LoVo (cell line): Measurements from ENCODE around the gene SERAC1.

Source experiments
- DNase-seq: peaks from one replicate; pipeline ENCODE4 v3.0.0-alpha.2; 2016; ENCODE audit warnings: low spot score

SERAC1 gene

DNA sequence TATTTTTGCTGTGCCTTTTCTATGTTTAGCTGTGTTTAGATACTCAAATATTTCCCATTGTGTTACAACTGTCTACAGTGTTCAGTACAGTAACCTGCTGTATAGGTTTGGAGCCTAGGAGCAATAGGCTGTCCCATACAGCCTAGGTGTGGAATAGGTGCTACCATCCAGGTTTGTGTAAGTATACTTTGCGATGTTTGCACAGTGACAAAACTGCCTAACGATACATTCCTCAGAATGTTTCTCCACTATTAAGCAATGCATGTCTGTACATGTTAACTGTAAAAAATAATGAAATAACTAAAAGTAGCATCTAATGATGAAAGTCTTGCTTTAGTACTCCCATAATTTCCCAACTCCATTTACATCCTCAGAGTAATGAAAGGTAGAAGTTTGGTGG lies 46.0 kb downstream of the SERAC1 start:
- peak; percentile 75 for DNase-seq

DNA sequence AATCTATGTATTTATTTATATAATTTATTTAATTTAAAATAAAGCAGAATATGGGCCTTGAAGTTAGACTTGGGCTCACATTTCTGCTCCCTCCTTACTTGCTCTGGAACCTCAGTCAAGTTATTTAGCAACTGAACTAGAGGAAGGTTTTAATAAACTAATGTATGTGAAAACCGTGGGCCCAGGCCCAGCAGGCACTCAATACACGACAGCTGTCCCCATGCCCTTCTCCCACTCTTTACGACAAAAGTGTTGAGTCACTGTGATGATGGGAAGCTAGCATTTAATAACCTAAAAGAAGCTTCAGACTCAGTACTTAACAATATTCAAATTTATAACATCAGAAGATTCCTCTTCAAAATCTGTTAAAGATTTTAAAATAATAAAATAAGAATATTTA lies 46.7 kb downstream of the SERAC1 start:
- no peak for DNase-seq

DNA sequence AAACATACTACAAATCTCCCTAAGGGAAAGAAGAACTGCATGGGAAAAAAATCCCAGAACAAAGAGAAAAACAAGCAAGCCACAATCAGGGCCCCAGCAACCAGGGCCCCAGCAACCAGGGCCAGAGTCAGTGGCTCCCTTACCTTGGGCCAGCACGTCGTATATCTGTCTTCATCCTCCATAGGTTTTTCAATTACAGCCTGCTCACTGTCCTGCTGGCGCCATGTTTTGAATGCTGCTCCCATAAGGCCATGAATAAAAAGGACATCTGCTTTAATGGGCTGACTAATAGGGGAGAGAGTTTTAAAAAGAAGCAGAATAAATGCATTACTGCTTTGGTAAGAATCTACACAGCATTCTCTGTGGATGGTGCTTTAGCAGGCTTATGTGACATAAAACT lies 49.2 kb downstream of the SERAC1 start:
- DNase-seq = no peak

DNA sequence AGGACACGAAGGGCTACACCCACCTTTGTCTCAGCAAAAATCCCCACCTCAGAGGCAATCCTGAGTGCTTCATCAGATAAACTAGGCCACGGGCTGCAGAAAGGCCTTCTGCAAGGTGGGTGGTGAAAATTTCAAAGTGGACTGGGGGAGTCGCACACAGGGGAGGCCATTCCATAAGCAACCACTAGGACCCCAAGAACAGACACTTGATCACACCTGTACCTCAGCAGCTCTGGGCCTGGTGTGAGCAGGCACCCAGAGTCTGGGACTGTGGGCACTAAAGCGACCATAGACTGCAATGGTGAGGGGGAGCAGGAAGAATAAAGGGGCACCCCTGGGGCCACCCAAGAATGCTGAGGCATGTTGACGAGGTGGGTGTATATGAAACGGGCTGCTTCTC lies 52.6 kb downstream of the SERAC1 start:
- no peak for DNase-seq

DNA sequence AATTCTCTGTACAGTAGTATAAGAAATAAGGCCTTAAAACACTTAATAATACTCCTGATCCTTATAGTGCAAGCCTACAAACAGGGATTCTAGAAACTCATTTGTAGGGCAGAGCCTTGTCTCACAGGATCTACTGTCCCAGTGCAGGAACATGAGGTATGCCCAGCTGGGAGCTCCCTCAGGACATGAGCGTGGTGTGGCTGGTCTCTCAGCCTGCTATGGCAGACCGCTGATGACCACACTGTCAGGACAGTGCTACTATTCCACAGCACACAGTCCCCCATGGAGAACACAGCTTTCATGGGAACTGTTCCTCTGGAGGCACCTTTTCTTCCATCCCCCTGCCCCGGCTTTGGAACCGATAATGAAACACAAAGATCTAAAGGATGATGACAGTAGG lies 53.0 kb downstream of the SERAC1 start:
- DNase-seq = no peak

DNA sequence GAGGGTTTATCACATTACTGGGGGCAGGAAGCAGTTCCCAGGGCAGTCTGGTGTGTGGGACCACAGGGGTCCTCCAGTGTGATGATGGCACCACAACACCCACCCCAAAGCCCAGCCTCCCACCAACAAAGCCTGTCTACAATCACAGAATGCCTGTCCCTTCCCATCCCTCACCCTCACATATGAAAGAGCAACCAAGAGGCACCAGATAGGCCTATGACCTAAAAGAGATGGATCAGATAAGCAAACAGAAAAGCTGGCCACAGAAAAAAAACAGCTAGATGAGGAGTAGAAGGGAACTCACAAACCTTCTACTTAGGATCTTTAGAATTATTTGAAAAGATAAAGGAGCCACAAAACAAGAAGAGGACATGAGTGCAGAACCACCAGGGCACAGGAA lies 54.3 kb downstream of the SERAC1 start:
- no peak for DNase-seq

DNA sequence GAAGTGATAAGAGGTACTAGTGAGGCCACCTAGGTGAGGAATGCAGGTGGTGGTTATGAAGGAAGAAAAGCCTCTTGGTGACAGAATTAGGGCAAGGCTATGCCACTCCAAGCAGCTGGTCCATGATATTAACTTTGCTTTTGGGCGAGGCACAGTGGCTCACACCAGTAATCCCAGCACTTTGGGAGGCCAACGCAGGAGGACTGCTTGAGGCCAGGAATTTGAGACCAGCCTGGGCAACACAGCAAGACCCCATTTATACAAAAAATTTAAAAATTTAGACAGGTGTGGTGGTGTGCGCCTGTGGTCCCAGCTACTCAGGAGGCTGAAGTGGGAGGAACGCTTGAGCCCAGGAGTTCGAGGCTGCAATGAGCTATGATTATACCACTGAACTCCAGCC lies 56.1 kb downstream of the SERAC1 start:
- DNase-seq = no peak

DNA sequence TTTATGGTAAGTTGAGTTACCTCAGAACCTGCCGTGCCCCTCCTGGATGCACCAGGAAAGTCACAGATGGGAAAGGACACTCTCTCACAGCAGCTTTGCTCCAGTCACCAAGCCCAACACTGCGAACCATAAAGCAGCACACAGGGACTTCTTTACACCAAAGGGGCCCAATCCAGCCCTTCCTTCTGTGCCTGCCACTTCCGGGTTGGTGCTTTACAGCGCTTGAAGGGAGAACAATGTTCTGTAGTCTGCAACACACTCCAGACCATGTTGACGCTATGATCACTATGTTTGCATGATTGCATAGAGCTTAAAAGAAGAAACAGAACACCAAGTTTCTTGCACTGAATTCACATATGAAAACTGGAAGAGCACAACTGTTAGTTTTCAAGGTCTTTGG lies 57.1 kb downstream of the SERAC1 start:
- DNase-seq = no peak

DNA sequence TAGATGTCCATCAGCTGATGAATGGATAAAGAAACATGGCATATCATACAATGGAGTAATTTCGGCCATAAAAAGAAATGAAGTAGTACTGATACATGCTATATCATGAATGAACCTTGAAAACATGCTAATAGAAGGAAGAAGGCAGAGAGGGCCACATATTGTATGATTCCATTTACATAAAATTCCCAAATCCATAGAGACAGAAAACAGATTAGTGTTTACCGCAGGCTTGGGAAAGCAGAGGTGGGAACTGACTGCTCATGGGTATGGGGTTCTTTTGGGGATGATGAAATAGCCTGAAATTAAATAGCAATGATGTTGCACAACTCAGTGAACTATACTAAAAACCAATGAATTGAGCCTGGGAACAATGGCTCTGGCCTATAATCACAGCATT lies 58.3 kb downstream of the SERAC1 start:
- no peak for DNase-seq

DNA sequence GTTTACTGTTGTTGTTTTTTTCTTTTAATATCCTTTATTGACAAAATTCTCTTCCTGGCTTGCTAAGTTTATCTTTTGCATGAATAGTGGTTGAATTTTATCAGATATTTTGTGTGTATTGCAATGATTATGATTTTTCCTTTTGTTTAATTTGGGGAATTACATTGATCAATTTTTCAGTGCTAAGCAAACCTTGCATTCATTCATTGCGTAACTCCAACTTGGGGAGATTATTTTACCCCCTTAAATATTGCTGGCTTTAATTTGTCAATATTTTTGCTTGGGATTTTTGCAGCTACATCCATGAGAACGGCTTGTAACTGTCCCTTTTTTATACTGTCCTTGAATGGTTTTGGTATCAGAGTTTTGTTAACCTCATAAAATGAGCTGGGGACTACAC lies 63.4 kb downstream of the SERAC1 start:
- DNase-seq = no peak

DNA sequence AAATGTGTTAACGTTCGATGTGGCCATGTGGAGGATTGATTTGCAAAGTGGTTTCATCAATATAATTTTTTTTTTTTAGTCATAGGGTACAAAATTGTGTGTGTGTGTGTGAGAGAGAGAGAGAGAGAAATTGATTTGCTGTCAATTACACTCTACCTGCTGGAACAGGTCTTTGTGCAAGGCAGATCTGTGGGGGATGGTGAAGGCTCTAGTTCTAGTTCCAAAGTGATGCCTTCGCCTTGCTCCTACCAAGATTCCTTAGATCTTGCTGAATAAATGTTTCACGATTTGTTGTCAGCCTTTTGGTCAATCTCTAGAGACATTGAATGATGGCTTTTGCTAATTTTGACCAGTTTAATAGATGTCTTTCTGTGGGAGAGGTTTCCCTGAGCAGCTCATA lies 64.8 kb downstream of the SERAC1 start:
- no peak for DNase-seq

DNA sequence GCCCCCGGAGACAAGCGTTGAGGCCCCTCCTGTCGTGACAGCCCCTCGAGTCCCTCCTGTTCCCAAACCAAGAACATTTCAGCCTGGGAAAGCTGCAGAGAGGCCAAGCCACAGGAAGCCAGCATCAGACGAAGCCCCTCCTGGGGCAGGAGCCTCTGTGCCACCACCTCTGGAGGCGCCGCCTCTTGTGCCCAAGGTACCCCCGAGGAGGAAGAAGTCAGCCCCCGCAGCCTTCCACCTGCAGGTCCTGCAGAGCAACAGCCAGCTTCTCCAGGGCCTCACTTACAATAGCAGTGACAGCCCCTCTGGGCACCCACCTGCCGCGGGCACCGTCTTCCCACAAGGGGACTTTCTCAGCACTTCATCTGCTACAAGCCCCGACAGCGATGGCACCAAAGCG lies 72.4 kb downstream of the SERAC1 start:
- DNase-seq = no peak

DNA sequence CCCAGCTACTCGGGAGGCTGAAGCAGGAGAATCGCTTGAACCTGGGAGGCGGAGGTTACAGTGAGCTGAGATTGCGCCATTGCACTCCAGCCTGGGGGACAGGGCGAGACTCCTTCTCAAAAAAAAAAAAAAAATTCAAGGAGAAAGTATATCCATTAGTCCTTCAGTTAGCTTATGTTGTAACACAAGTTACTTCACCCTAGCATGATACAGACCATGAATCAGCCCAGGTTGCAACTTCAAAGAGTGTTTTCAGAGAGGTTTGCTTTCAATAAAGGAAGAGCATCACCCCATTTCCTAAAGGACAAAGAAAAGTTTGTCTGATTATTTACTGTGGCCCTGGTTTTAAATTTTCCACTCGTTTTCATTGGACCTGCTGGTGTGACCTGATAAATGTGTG lies 73.0 kb downstream of the SERAC1 start:
- DNase-seq = no peak

DNA sequence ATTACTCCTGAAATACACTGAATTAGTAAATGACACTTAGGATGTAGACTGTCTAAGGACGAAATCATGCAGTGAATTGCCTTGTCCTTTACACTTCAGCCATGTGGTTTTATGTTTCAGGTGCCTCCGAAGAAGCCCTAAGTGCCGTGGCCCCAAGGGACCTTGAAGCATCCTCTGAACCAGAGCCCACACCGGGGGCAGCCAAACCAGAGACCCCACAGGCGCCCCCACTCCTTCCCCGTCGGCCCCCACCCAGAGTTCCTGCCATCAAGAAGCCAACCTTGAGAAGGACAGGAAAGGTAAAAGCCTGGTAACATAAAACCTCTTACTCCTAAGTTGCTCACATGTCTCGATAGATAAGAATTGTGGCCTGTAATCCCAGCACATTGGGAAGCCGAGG lies 75.3 kb downstream of the SERAC1 start:
- DNase-seq = no peak

DNA sequence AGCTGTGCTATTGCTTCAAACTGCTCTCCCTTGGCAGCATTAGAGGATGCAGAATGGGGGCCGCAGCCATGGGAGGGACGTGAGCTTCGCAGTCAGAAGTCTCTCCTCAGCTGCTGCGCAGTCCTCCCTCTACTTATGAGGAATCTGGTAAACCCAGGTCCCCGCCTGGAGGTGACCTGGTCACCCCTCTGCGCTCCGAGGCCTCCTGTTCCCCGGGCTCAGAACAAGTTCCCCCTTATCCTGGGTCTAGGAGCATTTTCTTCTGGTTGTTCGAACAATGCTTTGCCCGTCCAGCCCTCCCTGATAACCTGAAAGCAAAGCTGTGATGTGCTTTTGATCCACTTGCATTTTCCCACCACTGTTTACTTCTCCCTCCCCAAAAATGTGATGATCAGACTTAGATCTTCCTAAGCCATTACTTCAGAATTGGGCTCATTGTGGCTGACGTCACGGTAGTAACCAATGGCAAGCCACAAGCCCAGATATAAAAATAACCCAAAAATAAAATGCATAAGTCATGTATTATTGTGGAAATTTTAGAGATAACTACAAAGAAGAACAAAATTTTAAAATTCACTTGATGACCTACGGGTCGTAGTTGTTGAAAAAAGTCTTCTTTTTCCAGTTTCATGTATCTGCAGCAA lies 80.7 kb downstream of the SERAC1 start:
- no peak for DNase-seq

DNA sequence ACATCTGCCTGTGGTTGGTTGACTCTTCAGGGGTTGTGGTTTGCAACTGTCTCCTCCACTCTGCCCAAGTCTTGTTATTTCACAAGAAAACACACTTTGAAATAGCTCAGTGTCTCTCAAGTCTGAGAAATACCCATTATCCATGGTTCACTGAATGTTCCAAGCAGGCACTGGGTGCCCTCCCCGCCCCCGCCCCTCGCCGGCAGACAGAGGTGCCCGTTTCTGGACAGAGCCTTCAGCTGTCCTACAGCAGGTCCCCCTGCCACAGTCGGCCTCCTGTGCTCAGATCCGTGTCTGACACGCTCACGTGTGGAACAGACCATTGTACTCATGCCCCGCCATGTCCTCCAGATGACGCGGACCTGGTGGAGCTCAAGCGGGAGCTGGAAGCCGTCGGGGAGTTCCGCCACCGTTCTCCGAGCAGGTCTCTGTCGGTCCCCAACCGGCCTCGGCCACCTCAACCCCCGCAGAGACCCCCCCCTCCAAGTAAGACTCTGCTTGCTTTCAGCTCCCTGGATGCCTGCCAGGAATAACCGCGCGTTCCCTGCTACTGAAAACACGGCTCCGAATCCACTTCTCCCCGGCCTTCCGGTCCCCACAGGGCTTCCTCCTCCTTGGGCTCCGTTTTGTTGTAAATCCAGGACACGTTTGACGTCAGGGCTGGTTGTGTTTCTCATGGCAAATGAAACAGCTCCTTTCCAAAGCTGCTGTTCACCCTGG lies 81.4 kb downstream of the SERAC1 start:
- DNase-seq = no peak

DNA sequence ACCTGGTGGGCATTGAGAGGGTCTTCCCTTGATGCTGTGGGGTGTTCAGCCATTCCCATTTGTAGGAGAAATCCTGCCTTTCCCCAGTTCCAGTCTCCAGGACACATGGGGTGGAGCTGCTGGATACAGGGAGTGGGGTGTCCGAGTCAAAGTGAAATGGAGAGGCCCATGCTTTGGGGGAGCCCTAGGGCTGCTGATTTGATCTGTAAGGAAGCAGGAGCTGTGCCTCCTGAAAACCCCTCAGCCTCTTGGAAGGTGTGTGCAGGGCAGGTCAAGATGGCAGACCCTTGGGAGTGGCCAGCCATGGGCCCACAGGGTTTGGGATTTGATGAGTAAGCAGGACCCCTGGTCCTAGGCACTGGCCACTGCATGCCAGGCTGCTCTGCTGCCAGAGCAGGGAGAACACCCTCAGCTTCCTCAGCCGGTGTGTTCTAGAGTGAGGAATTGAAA lies 82.0 kb downstream of the SERAC1 start:
- DNase-seq = no peak

DNA sequence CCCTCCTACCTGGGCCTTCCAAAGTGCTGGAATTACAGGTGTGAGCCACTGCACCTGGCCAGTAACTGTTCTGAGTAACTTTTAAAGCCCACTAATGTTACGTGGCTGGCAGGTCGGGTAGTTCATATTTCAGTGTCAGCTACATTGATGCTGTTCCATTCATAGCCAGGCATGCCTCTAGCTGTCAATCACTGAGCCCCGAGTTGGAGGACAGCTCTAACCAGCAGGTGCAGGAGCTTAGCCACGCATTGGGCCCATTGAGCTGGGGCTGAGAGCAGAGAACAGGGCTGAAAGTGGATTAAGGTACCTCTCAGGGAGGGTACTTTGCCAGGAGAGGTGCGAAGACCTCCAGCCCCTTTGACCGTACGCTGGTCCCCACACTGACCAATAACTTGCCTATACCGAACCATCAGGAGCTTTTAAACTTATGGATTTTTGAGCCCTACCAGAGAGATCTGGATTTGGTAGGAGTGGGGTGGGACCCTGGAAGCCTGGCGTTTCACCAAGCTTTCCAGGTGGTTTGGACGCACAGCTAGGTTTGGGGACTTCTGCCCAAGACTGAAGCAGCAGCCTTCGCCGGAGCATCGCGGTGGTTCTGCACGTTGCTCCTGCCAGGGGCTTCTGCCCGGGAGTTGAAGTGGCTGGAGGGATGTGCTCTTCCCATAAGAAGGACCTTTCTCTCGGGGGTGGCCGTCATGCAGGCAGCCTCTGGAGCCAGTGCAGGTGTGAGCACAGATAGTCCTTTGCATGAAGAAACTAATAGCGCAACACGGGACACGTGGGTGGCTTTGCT lies 82.6 kb downstream of the SERAC1 start:
- DNase-seq = no peak

DNA sequence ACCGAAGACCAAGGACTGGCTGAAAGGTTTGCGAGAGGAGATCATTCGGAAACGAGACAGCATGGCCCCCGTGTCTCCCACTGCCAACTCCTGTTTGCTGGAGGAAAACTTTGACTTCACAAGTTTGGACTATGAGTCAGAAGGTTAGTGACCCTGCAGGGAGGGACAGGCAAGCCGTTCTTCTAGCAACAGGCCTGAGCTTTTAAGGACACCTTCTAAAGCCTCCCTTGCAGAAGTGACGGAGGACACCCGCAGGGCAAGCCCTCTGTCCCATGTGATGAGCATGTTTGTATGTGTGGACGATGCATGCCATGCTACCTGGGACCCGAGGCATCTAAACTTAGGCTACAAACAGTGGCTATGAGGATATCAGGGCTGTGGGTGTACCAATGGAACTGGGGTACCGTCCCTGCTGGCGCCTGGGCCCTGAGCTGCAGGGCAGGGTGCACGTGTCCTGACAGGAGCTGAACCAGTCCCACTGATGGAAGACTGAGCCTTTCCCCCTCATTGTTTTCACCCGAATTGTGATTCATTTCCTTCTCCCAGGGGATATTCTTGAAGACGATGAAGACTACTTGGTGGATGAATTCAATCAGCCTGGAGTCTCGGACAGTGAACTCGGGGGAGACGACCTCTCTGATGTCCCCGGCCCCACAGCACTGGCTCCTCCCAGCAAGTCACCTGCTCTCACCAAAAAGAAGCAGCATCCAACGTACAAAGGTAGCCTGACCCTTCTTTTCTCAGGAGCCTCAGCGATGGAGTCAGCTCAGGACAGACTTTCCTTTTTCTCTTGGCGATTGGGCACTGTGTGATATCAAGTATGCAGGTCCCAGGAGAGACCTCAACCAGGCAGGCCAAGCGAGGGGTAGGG lies 84.4 kb downstream of the SERAC1 start:
- no peak for DNase-seq

DNA sequence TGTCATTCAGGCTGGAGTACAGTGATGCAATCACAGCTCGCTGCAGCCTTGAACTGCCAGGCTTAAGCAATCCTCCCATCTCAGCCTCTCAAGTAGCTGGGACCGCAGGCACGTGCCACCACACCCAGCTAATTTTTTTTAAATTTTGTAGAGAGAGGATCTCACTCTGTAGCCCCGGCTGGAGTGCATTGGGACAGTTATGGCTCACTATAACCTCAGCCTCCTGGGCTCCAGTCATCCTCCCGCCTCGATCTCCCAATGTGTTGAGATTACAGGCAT lies 86.5 kb downstream of the SERAC1 start:
- no peak for DNase-seq

DNA sequence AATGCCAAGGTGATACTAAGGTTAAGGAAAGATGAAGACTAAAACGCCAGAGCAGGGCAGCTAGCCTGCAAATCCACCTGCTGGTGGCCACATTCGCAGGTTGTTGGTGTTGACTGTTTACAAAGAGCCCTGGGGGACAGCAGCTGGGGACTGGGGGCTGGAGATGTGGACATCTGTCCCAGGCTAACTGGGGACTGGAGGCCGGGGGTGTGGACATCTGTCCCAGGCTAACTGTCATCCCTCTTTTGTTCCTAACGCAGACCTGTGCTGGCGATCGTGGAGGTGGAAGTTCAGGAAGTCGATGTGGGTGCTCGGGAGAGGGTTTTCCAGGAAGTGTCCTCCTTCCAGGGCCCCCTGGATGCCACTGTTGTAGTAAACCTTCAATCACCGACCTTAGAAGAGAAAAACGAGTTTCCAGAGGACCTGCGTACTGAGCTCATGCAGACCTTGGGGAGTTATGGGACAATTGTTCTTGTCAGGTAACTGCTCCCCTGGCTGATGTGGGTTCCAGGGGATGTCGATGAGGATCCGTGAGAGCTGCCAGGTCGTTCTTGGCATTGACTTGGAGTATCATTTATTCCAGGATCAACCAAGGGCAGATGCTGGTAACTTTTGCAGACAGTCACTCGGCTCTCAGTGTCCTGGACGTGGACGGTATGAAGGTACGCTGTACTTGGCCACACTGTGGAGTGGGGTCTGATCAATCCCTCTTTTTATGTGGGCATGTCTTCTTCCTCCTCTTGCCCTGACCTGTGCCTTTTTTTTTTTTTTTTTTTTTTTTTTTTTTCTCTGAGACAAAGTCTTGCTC lies 87.0 kb downstream of the SERAC1 start:
- DNase-seq = no peak

DNA sequence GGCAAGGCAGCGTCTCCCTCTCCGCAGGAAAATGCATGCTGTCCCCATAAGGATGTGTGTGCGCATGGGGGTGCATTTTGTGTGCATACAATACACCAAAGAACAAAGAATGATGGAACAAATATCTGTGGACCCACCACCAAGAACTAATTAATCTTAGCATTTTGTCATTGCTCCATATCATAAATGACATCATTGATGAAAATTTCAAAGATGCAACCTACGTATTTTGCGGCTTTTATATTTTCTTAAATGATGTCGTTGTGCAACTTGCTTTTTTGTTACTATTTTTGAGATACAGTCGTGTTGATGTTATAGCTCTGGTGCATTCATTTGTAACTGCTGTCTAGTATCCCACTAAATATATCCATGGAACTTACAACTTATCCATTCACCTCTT lies 89.7 kb downstream of the SERAC1 start:
- no peak for DNase-seq
